H1 (cell line): ENCODE measurements around the gene CMTM3. TPM values are rescaled to one million over a fixed set of nuclear protein-coding genes. Genes with fewer than 3 reads are reported as not detected.

ENCODE experiments used
- CTCF ChIA-PET: fragments of 300-600 bp; sonication (Branson Sonifier 250); formaldehyde crosslinking; loops from one replicate; lab custom pipeline; 2021; ENCODE audit not compliant: partially characterized antibody; lab: Charles Lee
- POLR2A ChIA-PET: fragments of 300-600 bp; sonication (Branson Sonifier 250); formaldehyde crosslinking; loops from one replicate; lab custom pipeline; 2021; ENCODE audit warnings: inconsistent platforms; ENCODE audit not compliant: partially characterized antibody; lab: Charles Lee
- DNase-seq, 2 experiments: peaks; one replicate each; pipeline versions ENCODE4 v3.0.0 to v3.0.0-alpha.2; 2010 to 2022; ENCODE audit warnings: low spot score in 2 of 2, low read depth in 1 of 2, mixed read lengths in 1 of 2
- FAIRE-seq: peaks from 2 replicates; lab custom pipeline; 2011; peaks lifted over from hg19 to GRCh38; lab: Jason Lieb, UNC
- H2AFZ ChIP-seq: 2 replicates; pipeline ENCODE4 v1.8.1; 2012; ENCODE audit warnings: low read length, inconsistent platforms
- H2AK5ac ChIP-seq: 2 replicates; pipeline ENCODE4 v1.6.1; 2013; ENCODE audit warnings: low read depth, low read length
- H2BK120ac ChIP-seq: replicated peaks from 2 replicates; pipeline ENCODE3; 2013; ENCODE audit warnings: low read depth, low read length, inconsistent platforms
- H2BK12ac ChIP-seq: 2 replicates; pipeline ENCODE4 v1.6.1; 2013; ENCODE audit warnings: low read depth, low read length
- H2BK15ac ChIP-seq: 2 replicates; pipeline ENCODE4 v1.6.1; 2013; ENCODE audit warnings: low read length
- H2BK20ac ChIP-seq: 2 replicates; pipeline ENCODE4 v1.6.1; 2013; ENCODE audit warnings: low read length
- H2BK5ac ChIP-seq: 2 replicates; pipeline ENCODE4 v1.6.1; 2013; ENCODE audit warnings: low read depth, low read length
- H3K14ac ChIP-seq: 2 replicates; pipeline ENCODE4 v1.6.1; 2013; ENCODE audit warnings: inconsistent platforms; ENCODE audit not compliant: insufficient read length
- H3K18ac ChIP-seq: 2 replicates; pipeline ENCODE4 v1.6.1; 2013; ENCODE audit warnings: low read length; ENCODE audit errors: extremely low read depth
- H3K23ac ChIP-seq: 2 replicates; pipeline ENCODE4 v1.6.1; 2013; ENCODE audit warnings: inconsistent platforms; ENCODE audit not compliant: insufficient read length
- H3K23me2 ChIP-seq: 2 replicates; pipeline ENCODE4 v1.6.1; 2013; ENCODE audit warnings: low read depth, low read length
- H3K27ac ChIP-seq: 2 replicates; pipeline ENCODE4 v1.6.1; 2011; ENCODE audit warnings: low read depth, low read length, inconsistent platforms
- H3K27me3 ChIP-seq, 4 experiments: replicated peaks in 1 of 4; 1 replicate in 1 of 4; 2 replicates in 3 of 4; pipeline versions ENCODE4 v1.6.1 to v1.8.1; 2011 to 2013; ENCODE audit warnings: low read length in 3 of 4, mild to moderate bottlenecking in 3 of 4, inconsistent platforms in 2 of 4, mixed read lengths in 2 of 4, moderate library complexity in 1 of 4; ENCODE audit not compliant: control insufficient read depth in 3 of 4, insufficient read depth in 3 of 4; ENCODE audit errors: extremely low read depth in 1 of 4
- H3K36me3 ChIP-seq, 4 experiments: 2 replicates each; pipeline versions ENCODE4 v1.6.1 to v1.8.1; 2011 to 2013; ENCODE audit warnings: mild to moderate bottlenecking in 4 of 4, low read length in 3 of 4, moderate library complexity in 2 of 4, control low read depth in 1 of 4, inconsistent platforms in 1 of 4; ENCODE audit not compliant: insufficient read depth in 4 of 4, control insufficient read depth in 2 of 4
- H3K4ac ChIP-seq: replicated peaks from 2 replicates; pipeline ENCODE3; 2013; ENCODE audit warnings: low read length, low read depth, mixed read lengths, inconsistent platforms; ENCODE audit not compliant: insufficient read length
- H3K4me1 ChIP-seq, 4 experiments: replicated peaks in 1 of 4; 1 replicate in 1 of 4; 2 replicates in 3 of 4; pipeline versions ENCODE4 v1.6.1 to v1.8.1; 2011 to 2013; ENCODE audit warnings: low read length in 3 of 4, inconsistent platforms in 2 of 4, mixed read lengths in 1 of 4; ENCODE audit not compliant: insufficient read depth in 4 of 4, control insufficient read depth in 3 of 4
- H3K4me2 ChIP-seq, 2 experiments: 2 replicates each; pipeline versions ENCODE4 v1.6.1 to v1.8.1; 2011 to 2013; ENCODE audit warnings: low read depth in 2 of 2, low read length in 2 of 2, control low read depth in 1 of 2, inconsistent platforms in 1 of 2, mild to moderate bottlenecking in 1 of 2; ENCODE audit not compliant: insufficient read depth in 1 of 2
- H3K4me3 ChIP-seq, 4 experiments: fragments of 200-600, 300-600 bp in 1 of 4; sonication (generic), shearing (Covaris generic), sonication (Bioruptor Twin) in 1 of 4; 2 replicates each; pipeline versions ENCODE4 v1.5.1 to v1.8.1; 2011 to 2016; ENCODE audit warnings: low read length in 4 of 4, low read depth in 3 of 4, control low read depth in 2 of 4, inconsistent platforms in 2 of 4, mild to moderate bottlenecking in 2 of 4, mixed read lengths in 1 of 4, moderate library complexity in 1 of 4; ENCODE audit not compliant: insufficient read depth in 2 of 4; ENCODE audit errors: extremely low read depth in 1 of 4
- H3K56ac ChIP-seq: replicated peaks from 2 replicates; pipeline ENCODE3; 2013; ENCODE audit warnings: low read depth, mild to moderate bottlenecking, mixed read lengths, low read length, inconsistent platforms; ENCODE audit not compliant: insufficient read length
- H3K79me1 ChIP-seq: 2 replicates; pipeline ENCODE4 v1.6.1; 2013; ENCODE audit warnings: low read depth, low read length, control low read depth
- H3K79me2 ChIP-seq, 2 experiments: 2 replicates each; pipeline versions ENCODE4 v1.6.1 to v1.8.1; 2012 to 2013; ENCODE audit warnings: low read length in 2 of 2, mild to moderate bottlenecking in 2 of 2, inconsistent platforms in 1 of 2; ENCODE audit not compliant: insufficient read depth in 2 of 2, control insufficient read depth in 1 of 2
- H3K9ac ChIP-seq, 4 experiments: replicated peaks in 1 of 4; 1 replicate in 1 of 4; 2 replicates in 3 of 4; pipeline versions ENCODE4 v1.6.1 to v1.8.1; 2011 to 2013; ENCODE audit warnings: low read depth in 3 of 4, low read length in 3 of 4, control low read depth in 2 of 4, mild to moderate bottlenecking in 2 of 4, moderate library complexity in 2 of 4, inconsistent platforms in 1 of 4; ENCODE audit errors: extremely low read depth in 1 of 4
- H3K9me3 ChIP-seq, 2 experiments: 2 replicates each; pipeline versions ENCODE4 v1.6.1 to v1.8.1; 2012 to 2013; ENCODE audit warnings: mild to moderate bottlenecking in 2 of 2, moderate library complexity in 2 of 2, control low read depth in 1 of 2, inconsistent platforms in 1 of 2, low read depth in 1 of 2, low read length in 1 of 2, mixed read lengths in 1 of 2; ENCODE audit not compliant: insufficient read depth in 2 of 2
- H4K20me1 ChIP-seq, 2 experiments: replicated peaks in 1 of 2; 2 replicates each; pipeline versions ENCODE3 to v1.8.1; 2011 to 2013; ENCODE audit warnings: inconsistent platforms in 2 of 2, low read length in 2 of 2, mild to moderate bottlenecking in 1 of 2; ENCODE audit not compliant: insufficient read depth in 2 of 2, control insufficient read depth in 1 of 2
- H4K5ac ChIP-seq: 2 replicates; pipeline ENCODE4 v1.6.1; 2013; ENCODE audit warnings: low read length, low read depth, mixed read lengths, inconsistent platforms; ENCODE audit not compliant: insufficient read length
- H4K8ac ChIP-seq: 2 replicates; pipeline ENCODE4 v1.8.0; 2013; ENCODE audit warnings: mild to moderate bottlenecking, moderate library complexity, low read length, inconsistent platforms; ENCODE audit not compliant: insufficient read depth; ENCODE audit errors: extremely low read depth
- H4K91ac ChIP-seq: replicated peaks from 2 replicates; pipeline ENCODE3; 2013; ENCODE audit warnings: low read length, mixed read lengths, inconsistent platforms; ENCODE audit not compliant: insufficient read length
- ASH2L ChIP-seq: fragments of 200-600, 300-600 bp; sonication (generic); IDR thresholded peaks from one replicate; pipeline ENCODE4 v1.7.1; 2017; ENCODE audit warnings: low read length
- EZH2 ChIP-seq: fragments of 200-600 bp; sonication (generic); IDR thresholded peaks from 2 replicates; pipeline ENCODE4 v1.7.1; 2012; ENCODE audit warnings: low read depth, mild to moderate bottlenecking, moderate library complexity, low read length, inconsistent platforms; ENCODE audit not compliant: severe bottlenecking
- GTF2F1 ChIP-seq: IDR thresholded peaks from 2 replicates; pipeline ENCODE4 v1.6.1; 2012; ENCODE audit warnings: low read depth, low read length, improper control_type of control experiment, borderline replicate concordance
- JUN ChIP-seq: IDR thresholded peaks from 2 replicates; pipeline ENCODE4 v1.6.1; 2011; ENCODE audit warnings: low read depth, mild to moderate bottlenecking, improper control_type of control experiment, low read length
- KDM4A ChIP-seq: IDR thresholded peaks from one replicate; pipeline ENCODE4 v1.7.1; 2012; ENCODE audit warnings: low read depth, mild to moderate bottlenecking, moderate library complexity, low read length, inconsistent platforms; ENCODE audit not compliant: severe bottlenecking
- POLR2AphosphoS5 ChIP-seq: IDR thresholded peaks from 2 replicates; pipeline ENCODE4 v1.6.1; 2011; ENCODE audit warnings: low read depth, low read length
- RBBP5 ChIP-seq: IDR thresholded peaks from 2 replicates; pipeline ENCODE4 v1.7.1; 2012; ENCODE audit warnings: low read depth, mild to moderate bottlenecking, inconsistent platforms, low read length, moderate library complexity, borderline replicate concordance
- WGBS, 2 experiments: shearing (Covaris generic) in 1 of 2; methylation state at CpG; one replicate each; pipeline versions ENCODE4 v1.1.6 to v1.1.7; 2013 to 2015; ENCODE audit warnings: low lambda C conversion rate in 2 of 2, mixed read lengths in 2 of 2, inconsistent platforms in 1 of 2, low coverage in 1 of 2, missing lambda C conversion rate in 1 of 2; ENCODE audit not compliant: insufficient replicate concordance in 2 of 2, insufficient coverage in 1 of 2, insufficient read length in 1 of 2; ENCODE audit errors: extremely low coverage in 1 of 2, missing lambda C conversion rate in 1 of 2; 5-methylcytosine and 5-hydroxymethylcytosine counted together
- polyA plus RNA-seq, 7 experiments: library from polyadenylated mRNA; depleted of rRNA in 3 of 7; stranded (reverse) in 5 of 7; unstranded in 2 of 7; fragments of >200 nt in 5 of 7; fragments of 200-250 nt in 2 of 7; gene quantifications; 1 replicate in 5 of 7; 2 replicates in 1 of 7; 4 replicates in 1 of 7; pipeline versions ENCODE4 v1.2.1 to v1.2.3, GENCODE V29; 2011 to 2013; ENCODE audit warnings: missing spikeins in 2 of 7, mixed read lengths in 2 of 7
- total RNA-seq: library from RNA; stranded (reverse); fragmentation: NEBNext Ultra II Directional; extraction: Animal tissue kit (Norgen Biotek cat#: 25700); gene quantifications from 2 replicates; pipeline ENCODE4 v1.2.1, GENCODE V29; 2021
- TF ChIP-seq, protein P1 (sequence below): IDR thresholded peaks from 2 replicates; pipeline ENCODE4 v1.6.1; 2011; ENCODE audit warnings: low read depth, mild to moderate bottlenecking, low read length; ENCODE audit not compliant: insufficient read depth

Gene CMTM3
- total and polyA plus RNA-seq, 2 of the 8 experiments (the other 6 are each of a cell fraction or from before 2014, with no cell fraction given) = 24.7 to 24.8 TPM

DNA sequence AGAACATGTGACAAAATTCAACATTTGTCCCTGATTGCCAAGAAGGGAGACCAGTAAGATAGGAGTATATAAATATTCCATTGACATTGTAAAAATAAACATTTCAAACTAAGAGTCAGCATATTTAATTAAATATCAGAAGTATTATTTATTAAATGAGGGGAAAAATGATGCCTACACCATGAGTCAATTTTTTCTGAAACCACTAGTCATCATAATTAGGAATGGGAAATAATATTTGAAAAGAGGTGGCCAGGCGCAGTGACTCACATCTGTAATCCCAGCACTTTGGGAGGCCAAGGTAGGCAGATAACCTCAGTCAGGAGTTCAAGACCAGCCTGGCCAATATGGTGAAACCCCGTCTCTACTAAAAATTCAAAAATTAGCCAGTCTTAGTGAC is 36.1 kb upstream of the CMTM3 start:
- Histone ChIP-seq H3K4me3 (no peak overlapping the region), H2BK20ac (no peak overlapping the region), H3K23me2 (no peaks in the 10 kb centered on the region), H3K9me3 (no peaks in the 10 kb centered on the region), H3K9ac (no peak overlapping the region), H2AK5ac (no peak overlapping the region), H2BK120ac (no peak overlapping the region), H3K14ac (no peak overlapping the region), H3K4ac (no peak overlapping the region), H2BK12ac (no peak overlapping the region), H4K91ac (no peak overlapping the region), H3K79me2 (no peaks in the 10 kb centered on the region), H3K27me3 (no peaks in the 10 kb centered on the region), H2AFZ (no peak overlapping the region), H2BK15ac (no peak overlapping the region), H3K4me2 (no peak overlapping the region), H3K56ac (no peak overlapping the region), H3K36me3 (peaks cover 0 to 5% (median 0%) of the 10 kb centered on the region in 4 experiments; a peak in 2 of 8 replicates), H3K4me1 (no peaks in the 10 kb centered on the region), H4K8ac (no peak overlapping the region), H3K18ac (no peak overlapping the region), H2BK5ac (no peak overlapping the region), H3K79me1 (no peaks in the 10 kb centered on the region), H3K27ac (no peak overlapping the region), H4K5ac (no peak overlapping the region), H3K23ac (no peak overlapping the region), H4K20me1 (peaks cover 0 to 2% of the 10 kb centered on the region in 2 experiments)
- FAIRE-seq (no peak), DNase-seq (no peak)
- ChIA-PET POLR2A (no interaction called here), CTCF (interaction anchor here (0.7 kb wide), 1 partner anchor 11 kb away, joined by 4 read pairs; the partner anchor contains the start of gene CMTM2)
- WGBS, 2 experiments = 94% methylated on average over 2 of the region's 2 CpGs; no CpG with 5 or more reads in 1 of the 2 experiments
- no peak for TF ChIP-seq EZH2
- no peak for TF ChIP-seq KDM4A
- TF ChIP-seq, protein P1, sequence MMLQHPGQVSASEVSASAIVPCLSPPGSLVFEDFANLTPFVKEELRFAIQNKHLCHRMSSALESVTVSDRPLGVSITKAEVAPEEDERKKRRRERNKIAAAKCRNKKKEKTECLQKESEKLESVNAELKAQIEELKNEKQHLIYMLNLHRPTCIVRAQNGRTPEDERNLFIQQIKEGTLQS = no peak
- TF ChIP-seq ASH2L = no peak
- no peak for TF ChIP-seq RBBP5
- TF ChIP-seq GTF2F1 = no peak
- no peak for TF ChIP-seq JUN
- TF ChIP-seq POLR2AphosphoS5 = no peak
